Measurements from ENCODE around the gene PTPRR. TPM values are rescaled to one million over a fixed set of nuclear protein-coding genes. Genes with fewer than 3 reads are reported as not detected.

The PTPRR gene
- polyA plus RNA-seq, 1 donor from 2014 or later = not detected

DNA sequence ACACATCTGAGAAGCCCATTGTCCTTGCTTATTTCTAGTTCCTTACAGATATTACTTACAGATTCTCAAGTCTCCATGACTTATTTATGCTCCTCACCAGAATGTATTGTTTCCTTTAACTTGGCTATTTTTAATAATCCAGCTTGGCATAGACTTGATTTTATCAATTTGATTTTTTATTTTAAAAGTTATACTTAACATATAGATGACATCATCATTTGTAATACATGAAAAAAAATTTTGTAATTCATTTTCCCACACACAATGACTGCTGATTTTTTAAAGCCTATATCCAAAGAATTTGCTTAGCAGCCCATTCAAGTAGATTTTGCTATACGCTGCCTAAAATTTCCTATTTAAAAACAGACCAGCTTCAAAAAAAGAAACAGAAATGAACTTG is 39.8 kb downstream of the PTPRR start:
- Mint-ChIP-seq H3K4me1 (peaks cover 0 to 1% (median 0%) of the 10 kb centered on the region in 3 donors), H3K9me3 (peaks cover 0 to 3% (median 2%) of the 10 kb centered on the region in 3 donors), H3K27me3 (no peaks in the 10 kb centered on the region), H3K4me3 (no peak overlapping the region), H3K27ac (no peak overlapping the region), H3K36me3 (no peaks in the 10 kb centered on the region)

- H3K27me3 Mint-ChIP-seq = no peaks in the 10 kb centered on the region
- no peak overlapping the region for H3K4me3 Mint-ChIP-seq
- no peaks in the 10 kb centered on the region for H3K36me3 Mint-ChIP-seq
- no peaks in the 10 kb centered on the region for H3K4me1 Mint-ChIP-seq
- H3K27ac Mint-ChIP-seq = no peak overlapping the region
- H3K9me3 Mint-ChIP-seq = peaks cover 0 to 3% (median 2%) of the 10 kb centered on the region in 3 donors
Measured at GRCh38 chr12:70876952-70877351, 43.6 kb downstream of the PTPRR start.

DNA sequence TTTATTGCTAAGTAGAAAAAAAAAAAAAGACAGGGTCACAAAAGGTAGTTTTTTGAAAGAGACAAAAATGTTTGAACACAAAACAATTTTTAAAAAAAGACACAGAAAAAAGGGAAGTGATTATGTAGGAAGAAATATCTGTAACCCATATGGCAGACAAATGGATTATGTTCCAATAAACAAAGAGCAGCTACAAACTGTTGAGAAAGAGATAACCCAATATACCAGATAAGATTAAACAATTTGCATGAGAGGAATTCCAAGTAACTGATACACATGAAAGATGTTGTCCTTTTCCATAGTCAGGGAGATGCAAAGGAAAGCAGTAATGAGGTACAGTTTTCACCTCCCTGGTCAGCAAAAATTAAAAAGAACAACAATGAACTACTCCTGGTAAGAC is 44.9 kb downstream of the PTPRR start:
- no peaks in the 10 kb centered on the region for H3K27me3 Mint-ChIP-seq

GRCh38 chr12:70854881-70855568 is 65.5 kb downstream of the PTPRR start:
- Mint-ChIP-seq H3K4me3 (no peak overlapping the region), H3K27me3 (no peaks in the 10 kb centered on the region), H3K27ac (no peak overlapping the region), H3K4me1 (no peaks in the 10 kb centered on the region), H3K36me3 (no peaks in the 10 kb centered on the region), H3K9me3 (no peaks in the 10 kb centered on the region)

More for the DNA sequence above, 44.9 kb downstream of the PTPRR start:
- Mint-ChIP-seq H3K36me3 (no peaks in the 10 kb centered on the region), H3K4me3 (no peak overlapping the region), H3K27ac (no peak overlapping the region), H3K4me1 (no peaks in the 10 kb centered on the region), H3K9me3 (peaks cover 0 to 3% (median 2%) of the 10 kb centered on the region in 3 donors)

DNA sequence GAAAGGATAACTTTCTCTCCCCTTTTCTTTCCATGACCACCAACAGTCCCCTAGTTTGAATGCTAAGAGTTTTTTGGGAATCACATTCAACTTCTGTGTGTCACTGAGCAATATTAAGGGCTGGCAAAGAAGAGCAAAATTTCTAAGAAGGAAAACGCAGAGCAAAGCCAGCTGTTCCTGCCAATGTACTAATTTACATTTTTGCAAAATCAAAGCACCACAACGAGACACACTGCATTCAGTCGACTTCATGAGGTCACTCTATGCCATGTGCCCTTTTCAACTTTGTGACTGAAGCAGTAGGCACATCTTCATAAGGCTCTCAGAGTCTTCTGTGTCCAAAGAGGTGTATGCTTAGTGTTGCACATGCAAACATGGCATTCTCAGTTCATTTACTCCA is 66.4 kb downstream of the PTPRR start:
- Mint-ChIP-seq H3K36me3 (no peaks in the 10 kb centered on the region), H3K27ac (no peak overlapping the region), H3K4me3 (no peak overlapping the region), H3K27me3 (no peaks in the 10 kb centered on the region), H3K9me3 (no peaks in the 10 kb centered on the region), H3K4me1 (no peaks in the 10 kb centered on the region)

DNA sequence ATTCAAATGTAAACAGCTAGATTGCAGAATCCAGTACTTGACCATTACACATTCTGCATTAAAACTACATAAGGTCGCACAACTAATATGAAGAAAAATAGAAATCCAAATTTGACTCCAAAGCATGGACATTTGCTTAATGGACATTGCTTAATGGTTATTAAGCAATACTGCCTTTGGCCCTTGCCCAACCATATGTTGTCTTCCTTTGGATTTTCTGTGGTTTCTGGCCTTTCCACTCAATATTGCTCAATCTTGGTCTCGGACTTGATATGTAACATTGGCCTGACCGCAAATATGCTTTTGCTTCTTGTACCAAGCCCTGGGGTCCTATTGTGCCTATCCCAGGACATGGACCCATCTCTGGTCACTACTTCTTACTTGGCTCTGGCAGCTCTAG is 67.2 kb downstream of the PTPRR start:
- Mint-ChIP-seq H3K27me3 (no peaks in the 10 kb centered on the region), H3K27ac (peak overlapping the region in 1 of 3 donors; percentile 1), H3K4me1 (no peaks in the 10 kb centered on the region), H3K4me3 (no peak overlapping the region), H3K9me3 (no peaks in the 10 kb centered on the region), H3K36me3 (no peaks in the 10 kb centered on the region)

GRCh38 chr12:70852416-70853150 is 68.0 kb downstream of the PTPRR start:
- no peak overlapping the region for H3K4me3 Mint-ChIP-seq
- H3K4me1 Mint-ChIP-seq = no peaks in the 10 kb centered on the region
- H3K27me3 Mint-ChIP-seq = no peaks in the 10 kb centered on the region
- no peak overlapping the region for H3K27ac Mint-ChIP-seq
- no peaks in the 10 kb centered on the region for H3K36me3 Mint-ChIP-seq
- H3K9me3 Mint-ChIP-seq = no peaks in the 10 kb centered on the region

DNA sequence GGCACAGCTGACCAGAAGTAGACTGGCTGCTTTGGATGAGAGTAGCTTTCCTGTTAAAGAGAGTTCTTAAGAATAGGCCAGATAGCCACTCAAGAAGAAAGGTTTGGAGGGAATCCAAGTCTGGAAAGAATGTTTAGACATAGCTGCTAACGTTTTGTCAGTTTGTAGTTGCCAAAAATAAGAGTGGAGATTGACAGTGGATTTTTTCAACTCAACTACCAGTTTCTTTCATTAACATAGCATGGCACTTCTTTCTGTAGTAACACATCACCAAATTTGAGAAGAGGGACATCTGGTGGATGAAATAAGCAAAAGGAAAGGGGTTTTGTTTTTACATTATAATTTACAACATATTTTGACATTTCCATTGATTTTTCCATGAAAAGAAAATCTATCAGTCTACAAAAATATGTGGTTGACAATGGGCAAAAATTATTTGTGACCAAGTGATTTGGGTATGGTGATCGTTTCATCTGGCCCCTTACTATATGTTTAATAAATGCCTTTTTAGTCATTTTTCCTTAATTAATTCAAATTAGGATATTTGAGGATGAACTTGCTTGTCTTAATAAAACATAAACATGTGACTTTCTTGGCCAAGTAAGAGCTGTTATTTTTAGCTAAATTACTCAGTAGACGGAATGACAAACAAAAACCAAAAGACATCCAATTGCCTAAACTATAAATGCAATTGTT is 71.1 kb downstream of the PTPRR start:
- no peaks in the 10 kb centered on the region for H3K9me3 Mint-ChIP-seq
- no peaks in the 10 kb centered on the region for H3K27me3 Mint-ChIP-seq
- H3K36me3 Mint-ChIP-seq = no peaks in the 10 kb centered on the region
- no peaks in the 10 kb centered on the region for H3K4me1 Mint-ChIP-seq
- no peak overlapping the region for H3K4me3 Mint-ChIP-seq
- H3K27ac Mint-ChIP-seq = no peak overlapping the region

GRCh38 chr12:70847871-70848270 is 72.7 kb downstream of the PTPRR start:
- Mint-ChIP-seq H3K27me3 (no peaks in the 10 kb centered on the region), H3K27ac (no peak overlapping the region), H3K4me3 (no peak overlapping the region), H3K9me3 (no peaks in the 10 kb centered on the region), H3K36me3 (no peaks in the 10 kb centered on the region), H3K4me1 (no peaks in the 10 kb centered on the region)

GRCh38 chr12:70845268-70845667 is 75.3 kb downstream of the PTPRR start:
- no peaks in the 10 kb centered on the region for H3K27me3 Mint-ChIP-seq
- H3K27ac Mint-ChIP-seq = no peak overlapping the region
- no peak overlapping the region for H3K4me3 Mint-ChIP-seq
- no peaks in the 10 kb centered on the region for H3K9me3 Mint-ChIP-seq
- no peaks in the 10 kb centered on the region for H3K4me1 Mint-ChIP-seq
- no peaks in the 10 kb centered on the region for H3K36me3 Mint-ChIP-seq

DNA sequence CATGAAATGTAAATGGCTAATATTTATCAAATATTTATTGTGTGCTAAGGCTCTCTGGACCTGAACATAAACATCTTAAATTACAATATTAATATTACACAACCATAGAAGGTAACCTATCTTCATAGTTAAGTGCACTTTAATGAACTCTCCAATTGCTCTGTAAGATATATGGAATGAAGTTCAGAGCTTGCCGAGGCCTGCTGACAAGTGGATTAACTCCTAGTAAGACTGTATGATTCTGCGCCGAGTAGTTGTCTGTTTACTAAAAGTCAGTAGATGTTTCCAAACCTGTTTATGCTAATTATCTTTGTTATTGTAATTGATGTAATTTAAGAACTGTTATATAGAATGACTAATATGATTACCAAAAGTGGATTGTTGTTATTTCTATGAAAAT is 77.2 kb downstream of the PTPRR start:
- Mint-ChIP-seq H3K9me3 (no peaks in the 10 kb centered on the region), H3K4me3 (no peak overlapping the region), H3K27me3 (no peaks in the 10 kb centered on the region), H3K27ac (no peak overlapping the region), H3K4me1 (no peaks in the 10 kb centered on the region), H3K36me3 (no peaks in the 10 kb centered on the region)

DNA sequence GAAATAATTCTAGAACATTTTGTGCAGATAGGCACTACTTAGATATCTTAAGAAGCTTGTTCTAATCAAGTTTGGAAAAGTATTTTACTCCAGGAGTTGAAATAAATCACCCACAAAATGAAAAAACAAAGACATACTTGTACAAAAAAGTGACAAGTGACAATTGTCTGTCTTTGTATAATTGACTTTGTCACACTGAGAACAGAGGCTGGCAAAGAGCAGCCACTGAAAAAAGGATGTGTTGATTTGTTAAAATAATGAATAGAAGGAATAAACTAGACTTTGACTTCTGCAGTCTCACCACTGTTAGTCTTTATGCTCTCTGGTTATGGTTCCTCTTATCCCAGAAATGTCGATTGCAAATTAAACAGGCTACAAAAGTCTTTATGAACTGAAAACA is 77.6 kb downstream of the PTPRR start:
- Mint-ChIP-seq H3K27me3 (no peaks in the 10 kb centered on the region), H3K9me3 (no peaks in the 10 kb centered on the region), H3K4me3 (no peak overlapping the region), H3K4me1 (no peaks in the 10 kb centered on the region), H3K36me3 (no peaks in the 10 kb centered on the region), H3K27ac (no peak overlapping the region)

- no peak overlapping the region for H3K27ac Mint-ChIP-seq
- H3K27me3 Mint-ChIP-seq = no peaks in the 10 kb centered on the region
- no peaks in the 10 kb centered on the region for H3K4me1 Mint-ChIP-seq
- no peak overlapping the region for H3K4me3 Mint-ChIP-seq
- H3K36me3 Mint-ChIP-seq = no peaks in the 10 kb centered on the region
- H3K9me3 Mint-ChIP-seq = no peaks in the 10 kb centered on the region
Measured at GRCh38 chr12:70842136-70842535, 78.4 kb downstream of the PTPRR start.

GRCh38 chr12:70840656-70841350 is 79.7 kb downstream of the PTPRR start:
- Mint-ChIP-seq H3K36me3 (no peaks in the 10 kb centered on the region), H3K27ac (no peak overlapping the region), H3K4me1 (no peaks in the 10 kb centered on the region), H3K27me3 (peaks cover 3% of the 10 kb centered on the region), H3K9me3 (peaks cover 0 to 4% (median 0%) of the 10 kb centered on the region in 3 donors), H3K4me3 (no peak overlapping the region)

GRCh38 chr12:70839544-70839943 is 81.0 kb downstream of the PTPRR start:
- Mint-ChIP-seq H3K4me1 (no peaks in the 10 kb centered on the region), H3K4me3 (no peak overlapping the region), H3K27me3 (peaks cover 4% of the 10 kb centered on the region), H3K9me3 (peaks cover 0 to 4% (median 0%) of the 10 kb centered on the region in 3 donors), H3K36me3 (no peaks in the 10 kb centered on the region), H3K27ac (no peak overlapping the region)

Measured in IgD-negative memory B cell (primary cell).